ENCODE measurements around the gene PPP3CB.

PPP3CB gene

GRCh38 chr10:73495884-73496674 is at the start of gene PPP3CB:
Gene PPP3CB (minus strand): TSS chr10:73496024. CDS start chr10:73495889, 135 bp downstream.
- DNase-seq: peak in 50 of 51 donors; percentile 61 to 94 (median 84)

GRCh38 chr10:73545357-73545756 is 49.5 kb upstream of the PPP3CB start:
- no peak for DNase-seq

GRCh38 chr10:73537709-73538108 is 41.9 kb upstream of the PPP3CB start:
- no peak for DNase-seq

GRCh38 chr10:73537288-73537687 is 41.5 kb upstream of the PPP3CB start:
- no peak for DNase-seq

- no peak for DNase-seq
These were observed 39.0 kb upstream of the PPP3CB start for GRCh38 chr10:73534857-73535256.

- peak in 25 of 51 donors; percentile 2 to 61 (median 18) for DNase-seq
These were observed 33.4 kb upstream of the PPP3CB start for GRCh38 chr10:73529089-73529832.

- no peak for DNase-seq
These were observed 26.4 kb upstream of the PPP3CB start for GRCh38 chr10:73522263-73522662.

- DNase-seq: no peak
These were observed 23.5 kb upstream of the PPP3CB start for GRCh38 chr10:73519336-73519735.

GRCh38 chr10:73517166-73517888 is 21.5 kb upstream of the PPP3CB start:
- no peak for DNase-seq

GRCh38 chr10:73512207-73512743 is 16.5 kb upstream of the PPP3CB start:
- DNase-seq: no peak

- no peak for DNase-seq
These were observed 13.9 kb upstream of the PPP3CB start for GRCh38 chr10:73509695-73510094.

- DNase-seq: no peak
These were observed 10.7 kb upstream of the PPP3CB start for GRCh38 chr10:73506491-73506890.

- DNase-seq: no peak
These were observed 10.2 kb upstream of the PPP3CB start for GRCh38 chr10:73506074-73506473.

GRCh38 chr10:73503037-73503436 is 7.2 kb upstream of the PPP3CB start:
- DNase-seq: no peak

- no peak for DNase-seq
These were observed 5.8 kb upstream of the PPP3CB start for GRCh38 chr10:73501651-73502050.

GRCh38 chr10:73497623-73498022 is 1.8 kb upstream of the PPP3CB start:
- DNase-seq: no peak

GRCh38 chr10:73495226-73495883 is 469 bp downstream of the PPP3CB start:
- DNase-seq: peak; percentile 58 to 94 (median 82)

- no peak for DNase-seq
These were observed 973 bp downstream of the PPP3CB start for GRCh38 chr10:73494877-73495225.

GRCh38 chr10:73494213-73494612 is 1.6 kb downstream of the PPP3CB start:
- DNase-seq: no peak

GRCh38 chr10:73493781-73494180 is 2.0 kb downstream of the PPP3CB start:
- DNase-seq: no peak

- DNase-seq: no peak
These were observed 9.2 kb downstream of the PPP3CB start for GRCh38 chr10:73486601-73487000.
